ENCODE measurements around the gene IZUMO4.

IZUMO4 gene

GRCh38 chr19:2132191-2132590 is 35.5 kb downstream of the IZUMO4 start:
- TF ChIP-seq GATA2 (IDR thresholded peaks at IDR 0.05; ENCODE audit: low read depth, low read length) = no peak
- no peak for TF ChIP-seq GATA3 (IDR thresholded peaks at IDR 0.05; ENCODE audit: low read depth, low read length)

- TF ChIP-seq GATA3 (IDR thresholded peaks at IDR 0.05; ENCODE audit: low read depth, low read length) (no peak), GATA2 (IDR thresholded peaks at IDR 0.05; ENCODE audit: low read depth, low read length) (no peak)
Observed at GRCh38 chr19:2132731-2133490, 36.2 kb downstream of the IZUMO4 start.

GRCh38 chr19:2135474-2136402 is 39.0 kb downstream of the IZUMO4 start:
- TF ChIP-seq GATA3 (IDR thresholded peaks at IDR 0.05; ENCODE audit: low read depth, low read length) (no peak), GATA2 (IDR thresholded peaks at IDR 0.05; ENCODE audit: low read depth, low read length) (no peak)

- no peak for TF ChIP-seq GATA2 (IDR thresholded peaks at IDR 0.05; ENCODE audit: low read depth, low read length)
- no peak for TF ChIP-seq GATA3 (IDR thresholded peaks at IDR 0.05; ENCODE audit: low read depth, low read length)
Observed at GRCh38 chr19:2136796-2137195, 40.1 kb downstream of the IZUMO4 start.

GRCh38 chr19:2138061-2138728 is 41.5 kb downstream of the IZUMO4 start:
- TF ChIP-seq GATA2 (IDR thresholded peaks at IDR 0.05; ENCODE audit: low read depth, low read length) (no peak), GATA3 (IDR thresholded peaks at IDR 0.05; ENCODE audit: low read depth, low read length) (no peak)

GRCh38 chr19:2139385-2140137 is 42.8 kb downstream of the IZUMO4 start:
- no peak for TF ChIP-seq GATA2 (IDR thresholded peaks at IDR 0.05; ENCODE audit: low read depth, low read length)
- TF ChIP-seq GATA3 (IDR thresholded peaks at IDR 0.05; ENCODE audit: low read depth, low read length) = no peak

GRCh38 chr19:2140138-2140569 is 43.4 kb downstream of the IZUMO4 start:
- TF ChIP-seq GATA2 (IDR thresholded peaks at IDR 0.05; ENCODE audit: low read depth, low read length) (no peak), GATA3 (IDR thresholded peaks at IDR 0.05; ENCODE audit: low read depth, low read length) (no peak)

- TF ChIP-seq GATA2 (IDR thresholded peaks at IDR 0.05; ENCODE audit: low read depth, low read length) = no peak
- no peak for TF ChIP-seq GATA3 (IDR thresholded peaks at IDR 0.05; ENCODE audit: low read depth, low read length)
Observed at GRCh38 chr19:2142173-2142829, 45.6 kb downstream of the IZUMO4 start.

- TF ChIP-seq GATA2 (IDR thresholded peaks at IDR 0.05; ENCODE audit: low read depth, low read length) (no peak), GATA3 (IDR thresholded peaks at IDR 0.05; ENCODE audit: low read depth, low read length) (no peak)
Observed at GRCh38 chr19:2144190-2144589, 47.5 kb downstream of the IZUMO4 start.

GRCh38 chr19:2145831-2146241 is 49.1 kb downstream of the IZUMO4 start:
- TF ChIP-seq GATA3 (IDR thresholded peaks at IDR 0.05; ENCODE audit: low read depth, low read length) (no peak), GATA2 (IDR thresholded peaks at IDR 0.05; ENCODE audit: low read depth, low read length) (no peak)

- TF ChIP-seq GATA2 (IDR thresholded peaks at IDR 0.05; ENCODE audit: low read depth, low read length) = no peak
- no peak for TF ChIP-seq GATA3 (IDR thresholded peaks at IDR 0.05; ENCODE audit: low read depth, low read length)
Observed at GRCh38 chr19:2148482-2149135, 51.9 kb downstream of the IZUMO4 start.

All from SH-SY5Y (cell line).